GM23338 (cell line): ENCODE measurements around the gene CST9. TPM values are rescaled to one million over a fixed set of nuclear protein-coding genes. Genes with fewer than 3 reads are reported as not detected.
"Not testable (repeated sequence)": the region's sequence is repeated elsewhere in the genome, so short reads cannot be mapped to it uniquely, and the experiment has no call there.

Experiments used
- ATAC-seq: fragments of 200-7000 bp; cut with Tn5 transposase; 3 replicates; pipeline ENCODE4 v1.9.1; 2020
- DNase-seq: peaks from one replicate; pipeline ENCODE4 v3.0.0-alpha.2; 2015; ENCODE audit warnings: low spot score
- H2AFZ ChIP-seq: fragments of 200-600 bp; sonication (generic); 2 replicates; pipeline ENCODE4 v1.8.0; 2016; ENCODE audit warnings: antibody characterized with exemption, mild to moderate bottlenecking, moderate library complexity
- H3F3A ChIP-seq: fragments of 200-600 bp; sonication (generic); replicated peaks from 2 replicates; pipeline ENCODE4 v1.8.0; 2017; ENCODE audit warnings: antibody characterized with exemption, mixed run types, low read depth
- H3K27ac ChIP-seq: fragments of 200-600 bp; sonication (generic); 2 replicates; pipeline ENCODE4 v1.6.1; 2016; ENCODE audit warnings: low read depth
- H3K27me3 ChIP-seq: fragments of 200-600 bp; sonication (generic); 2 replicates; pipeline ENCODE4 v1.8.0; 2016; ENCODE audit warnings: mild to moderate bottlenecking, mixed run types, moderate library complexity; ENCODE audit not compliant: insufficient read depth
- H3K36me3 ChIP-seq: fragments of 200-600 bp; sonication (generic); 2 replicates; pipeline ENCODE4 v1.8.0; 2016; ENCODE audit warnings: mild to moderate bottlenecking; ENCODE audit not compliant: insufficient read depth
- H3K4me1 ChIP-seq: fragments of 200-600 bp; sonication (generic); 2 replicates; pipeline ENCODE4 v1.8.0; 2016; ENCODE audit warnings: mild to moderate bottlenecking, moderate library complexity; ENCODE audit not compliant: insufficient read depth
- H3K4me2 ChIP-seq: fragments of 200-600 bp; sonication (generic); 2 replicates; pipeline ENCODE4 v1.7.1; 2017; ENCODE audit warnings: mixed run types
- H3K4me3 ChIP-seq: fragments of 200-600 bp; sonication (generic); 2 replicates; pipeline ENCODE4 v1.6.1; 2016; ENCODE audit warnings: mixed run types
- H3K79me2 ChIP-seq: fragments of 200-600 bp; sonication (generic); replicated peaks from 2 replicates; pipeline ENCODE4 v1.8.0; 2017; ENCODE audit warnings: mild to moderate bottlenecking; ENCODE audit not compliant: insufficient read depth
- H3K9me2 ChIP-seq: fragments of 200-600 bp; sonication (generic); 2 replicates; pipeline ENCODE4 v1.8.0; 2017; ENCODE audit not compliant: insufficient read depth
- H4K20me1 ChIP-seq: fragments of 200-600 bp; sonication (generic); replicated peaks from 2 replicates; pipeline ENCODE4 v1.8.0; 2017; ENCODE audit warnings: mild to moderate bottlenecking; ENCODE audit not compliant: insufficient read depth
- H3K27ac Mint-ChIP-seq: 2 replicates; pipeline ENCODE4 v1.8.0; 2020; ENCODE audit warnings: inconsistent platforms, mild to moderate bottlenecking, moderate library complexity, mixed read lengths
- H3K27me3 Mint-ChIP-seq: 3 replicates; pipeline ENCODE4 v1.8.0; 2022; ENCODE audit warnings: low read depth, mild to moderate bottlenecking, moderate library complexity, mixed read lengths, inconsistent platforms; ENCODE audit not compliant: insufficient read depth, poor library complexity
- H3K36me3 Mint-ChIP-seq: 3 replicates; pipeline ENCODE4 v1.8.0; 2021; ENCODE audit warnings: low read depth, mild to moderate bottlenecking, inconsistent platforms, moderate library complexity, mixed read lengths
- H3K4me1 Mint-ChIP-seq: 3 replicates; pipeline ENCODE4 v1.8.0; 2020; ENCODE audit warnings: mild to moderate bottlenecking, inconsistent platforms, mixed read lengths
- H3K4me3 Mint-ChIP-seq: 3 replicates; pipeline ENCODE4 v1.8.0; 2021; ENCODE audit warnings: moderate library complexity, mild to moderate bottlenecking, inconsistent platforms, mixed read lengths
- H3K9me3 Mint-ChIP-seq: 3 replicates; pipeline ENCODE4 v1.8.0; 2020; ENCODE audit warnings: moderate library complexity, mild to moderate bottlenecking, inconsistent platforms, mixed read lengths
- CREB1 ChIP-seq: fragments of 250-450 bp; sonication (Bioruptor Pico); IDR thresholded peaks from 2 replicates; pipeline ENCODE4 v1.5.0; 2020; ENCODE audit warnings: low read depth, mild to moderate bottlenecking, moderate library complexity
- CTCF ChIP-seq, 2 experiments: fragments of 200-600 bp in 1 of 2; sonication (generic) in 1 of 2; conservative IDR thresholded peaks; 2 replicates each; pipeline versions ENCODE4 v1.5.1 to v1.6.1; 2016 to 2017; ENCODE audit warnings: antibody characterized with exemption in 2 of 2, low read depth in 2 of 2, mild to moderate bottlenecking in 2 of 2, moderate library complexity in 1 of 2
- ETS1 ChIP-seq: IDR thresholded peaks from 2 replicates; pipeline ENCODE4 v1.6.1; 2016; ENCODE audit warnings: antibody characterized with exemption
- EZH2phosphoT487 ChIP-seq: fragments of 200-600 bp; sonication (generic); IDR thresholded peaks from one replicate; pipeline ENCODE4 v1.8.1; 2018; ENCODE audit warnings: antibody characterized with exemption; ENCODE audit not compliant: unreplicated experiment
- JUNB ChIP-seq: IDR thresholded peaks from one replicate; pipeline ENCODE4 v1.6.1; 2016; ENCODE audit warnings: antibody characterized with exemption; ENCODE audit not compliant: unreplicated experiment
- POLR2AphosphoS5 ChIP-seq: IDR thresholded peaks from 2 replicates; pipeline ENCODE4 v1.6.1; 2016; ENCODE audit warnings: antibody characterized with exemption, low read depth
- polyA plus RNA-seq: library from polyadenylated mRNA; unstranded; fragments of >200 nt; fragmentation: Nextera tagmentation; extraction: Ambion mirVana; gene quantifications from 2 replicates; pipeline ENCODE4 v1.2.1, GENCODE V29; 2016
- total RNA-seq: library from RNA; depleted of rRNA; stranded (reverse); fragments of >200 nt; shearing (Covaris generic); gene quantifications from 2 replicates; pipeline ENCODE4 v1.2.3, GENCODE V29; 2014

Gene CST9
- total and polyA plus RNA-seq, 2 experiments from 2014 or later, result not detected

GRCh38 chr20:23624324-23624691, 18.6 kb upstream of the CST9 start:
- ATAC-seq, result no peak
- H3K4me1 Mint-ChIP-seq, result peaks cover 10% of the 10 kb centered on the region

GRCh38 chr20:23623666-23624323, 18.1 kb upstream of the CST9 start:
- H3K36me3 Mint-ChIP-seq, result no peaks in the 10 kb centered on the region
- TF ChIP-seq EZH2phosphoT487 (no peak), CREB1 (no peak)
- Histone ChIP-seq H3K9me2 (no peaks in the 10 kb centered on the region), H3F3A (no peaks in the 10 kb centered on the region), H3K27me3 (no peaks in the 10 kb centered on the region), H4K20me1 (no peaks in the 10 kb centered on the region), H3K4me2 (no peak overlapping the region), H3K27ac (no peak overlapping the region), H3K4me1 (0 out of 2 replicates have a peak, but pooled peaks cover 5% of the 10 kb centered on the region), H3K79me2 (no peaks in the 10 kb centered on the region), H2AFZ (no peak overlapping the region), H3K36me3 (no peaks in the 10 kb centered on the region), H3K4me3 (no peak overlapping the region)
- H3K4me3 Mint-ChIP-seq, result no peak overlapping the region
- no peak for DNase-seq
- no peak for ATAC-seq
- no peak overlapping the region for H3K27ac Mint-ChIP-seq
- H3K4me1 Mint-ChIP-seq, result peaks cover 10% of the 10 kb centered on the region
- peaks cover 2% of the 10 kb centered on the region for H3K27me3 Mint-ChIP-seq
- H3K9me3 Mint-ChIP-seq, result no peaks in the 10 kb centered on the region; the same call in 2 of the 3 replicates

More at GRCh38 chr20:23624324-23624691, 18.6 kb upstream of the CST9 start:
- Mint-ChIP-seq H3K36me3 (no peaks in the 10 kb centered on the region), H3K27me3 (peaks cover 2% of the 10 kb centered on the region), H3K27ac (no peak overlapping the region), H3K4me3 (no peak overlapping the region), H3K9me3 (no peaks in the 10 kb centered on the region; the same call in 2 of the 3 replicates)
- Histone ChIP-seq H3K4me2 (no peak overlapping the region), H3K79me2 (no peaks in the 10 kb centered on the region), H3K9me2 (no peaks in the 10 kb centered on the region), H3K4me3 (no peak overlapping the region), H3F3A (no peaks in the 10 kb centered on the region), H2AFZ (no peak overlapping the region), H4K20me1 (no peaks in the 10 kb centered on the region), H3K4me1 (peaks cover 8% of the 10 kb centered on the region; the same call in 1 of the 2 replicates), H3K27ac (no peak overlapping the region), H3K27me3 (no peaks in the 10 kb centered on the region), H3K36me3 (no peaks in the 10 kb centered on the region)
- no peak for DNase-seq
- TF ChIP-seq ETS1, result no peak
- no peak for TF ChIP-seq CREB1
- no peak for TF ChIP-seq CTCF (conservative IDR thresholded peaks at IDR 0.05; ENCODE audit: low read depth in 2 of 2)

GRCh38 chr20:23622839-23623343, 17.2 kb upstream of the CST9 start:
- Mint-ChIP-seq H3K36me3 (no peaks in the 10 kb centered on the region), H3K4me1 (peaks cover 10% of the 10 kb centered on the region), H3K9me3 (no peaks in the 10 kb centered on the region), H3K27me3 (peaks cover 2% of the 10 kb centered on the region), H3K27ac (no peak overlapping the region), H3K4me3 (no peak overlapping the region)
- Histone ChIP-seq H3K79me2 (no peaks in the 10 kb centered on the region), H2AFZ (no peak overlapping the region), H3K4me3 (no peak overlapping the region), H3K4me1 (0 out of 2 replicates have a peak, but pooled peaks cover 5% of the 10 kb centered on the region), H4K20me1 (no peaks in the 10 kb centered on the region), H3K27ac (no peak overlapping the region), H3K27me3 (no peaks in the 10 kb centered on the region), H3F3A (no peaks in the 10 kb centered on the region), H3K4me2 (no peak overlapping the region), H3K9me2 (no peaks in the 10 kb centered on the region), H3K36me3 (no peaks in the 10 kb centered on the region)
- TF ChIP-seq CTCF (conservative IDR thresholded peaks at IDR 0.05; ENCODE audit: low read depth in 2 of 2) (no peak), POLR2AphosphoS5 (no peak), JUNB (no peak), CREB1 (no peak), EZH2phosphoT487 (no peak)
- DNase-seq, result no peak
- ATAC-seq, result no peak

GRCh38 chr20:23622401-23622800, 16.7 kb upstream of the CST9 start:
- not testable (repeated sequence) for H3K27me3 Mint-ChIP-seq, H3F3A ChIP-seq, H3K4me2 ChIP-seq, H3K4me1 ChIP-seq, H3K27ac Mint-ChIP-seq, H3K9me3 Mint-ChIP-seq, H3K9me2 ChIP-seq, H3K36me3 ChIP-seq, H3K4me3 ChIP-seq, H4K20me1 ChIP-seq, H3K4me3 Mint-ChIP-seq, ATAC-seq, H3K79me2 ChIP-seq, DNase-seq, H3K27me3 ChIP-seq, H3K4me1 Mint-ChIP-seq, H2AFZ ChIP-seq, H3K36me3 Mint-ChIP-seq, H3K27ac ChIP-seq
